ENCODE measurements around the gene KAT8.

Gene KAT8

DNA sequence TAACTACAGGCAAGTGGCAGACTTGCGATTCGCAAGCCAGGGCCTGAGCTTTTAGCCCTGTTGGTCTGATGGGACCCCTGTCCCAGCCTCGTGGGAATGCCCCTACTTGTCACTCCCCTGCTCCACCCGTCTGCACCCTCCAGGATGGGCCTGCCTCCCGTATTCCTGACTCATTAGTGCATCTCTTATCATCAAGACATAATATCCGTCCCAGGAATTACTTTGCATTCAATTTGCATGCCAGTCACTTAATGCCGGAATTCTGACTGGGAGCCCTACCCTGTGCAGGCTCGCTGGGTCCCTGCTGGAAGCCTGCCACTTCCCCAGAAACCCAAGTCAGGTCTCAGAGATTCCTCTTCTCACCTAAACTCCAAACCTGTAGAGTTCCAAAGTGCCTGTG is 32.1 kb upstream of the KAT8 start:
- Histone ChIP-seq H3K4me3 (ENCODE audit: low read depth in 1 of 2, low read length in 1 of 2) (no peak overlapping the region), H3K36me3 (peaks cover 84% of the 10 kb centered on the region), H3K27me3 (no peaks in the 10 kb centered on the region), H3K27ac (peak overlapping the region; percentile 13), H3K4me1 (ENCODE audit: control insufficient read depth in 1 of 2, insufficient read depth in 1 of 2, low read depth in 1 of 2, low read length in 1 of 2) (peaks cover 0 to 3% of the 10 kb centered on the region in 2 experiments), H3K9me3 (no peaks in the 10 kb centered on the region)
- TF ChIP-seq, protein P1, sequence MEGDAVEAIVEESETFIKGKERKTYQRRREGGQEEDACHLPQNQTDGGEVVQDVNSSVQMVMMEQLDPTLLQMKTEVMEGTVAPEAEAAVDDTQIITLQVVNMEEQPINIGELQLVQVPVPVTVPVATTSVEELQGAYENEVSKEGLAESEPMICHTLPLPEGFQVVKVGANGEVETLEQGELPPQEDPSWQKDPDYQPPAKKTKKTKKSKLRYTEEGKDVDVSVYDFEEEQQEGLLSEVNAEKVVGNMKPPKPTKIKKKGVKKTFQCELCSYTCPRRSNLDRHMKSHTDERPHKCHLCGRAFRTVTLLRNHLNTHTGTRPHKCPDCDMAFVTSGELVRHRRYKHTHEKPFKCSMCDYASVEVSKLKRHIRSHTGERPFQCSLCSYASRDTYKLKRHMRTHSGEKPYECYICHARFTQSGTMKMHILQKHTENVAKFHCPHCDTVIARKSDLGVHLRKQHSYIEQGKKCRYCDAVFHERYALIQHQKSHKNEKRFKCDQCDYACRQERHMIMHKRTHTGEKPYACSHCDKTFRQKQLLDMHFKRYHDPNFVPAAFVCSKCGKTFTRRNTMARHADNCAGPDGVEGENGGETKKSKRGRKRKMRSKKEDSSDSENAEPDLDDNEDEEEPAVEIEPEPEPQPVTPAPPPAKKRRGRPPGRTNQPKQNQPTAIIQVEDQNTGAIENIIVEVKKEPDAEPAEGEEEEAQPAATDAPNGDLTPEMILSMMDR (IDR thresholded peaks at IDR 0.05) = no peak

DNA sequence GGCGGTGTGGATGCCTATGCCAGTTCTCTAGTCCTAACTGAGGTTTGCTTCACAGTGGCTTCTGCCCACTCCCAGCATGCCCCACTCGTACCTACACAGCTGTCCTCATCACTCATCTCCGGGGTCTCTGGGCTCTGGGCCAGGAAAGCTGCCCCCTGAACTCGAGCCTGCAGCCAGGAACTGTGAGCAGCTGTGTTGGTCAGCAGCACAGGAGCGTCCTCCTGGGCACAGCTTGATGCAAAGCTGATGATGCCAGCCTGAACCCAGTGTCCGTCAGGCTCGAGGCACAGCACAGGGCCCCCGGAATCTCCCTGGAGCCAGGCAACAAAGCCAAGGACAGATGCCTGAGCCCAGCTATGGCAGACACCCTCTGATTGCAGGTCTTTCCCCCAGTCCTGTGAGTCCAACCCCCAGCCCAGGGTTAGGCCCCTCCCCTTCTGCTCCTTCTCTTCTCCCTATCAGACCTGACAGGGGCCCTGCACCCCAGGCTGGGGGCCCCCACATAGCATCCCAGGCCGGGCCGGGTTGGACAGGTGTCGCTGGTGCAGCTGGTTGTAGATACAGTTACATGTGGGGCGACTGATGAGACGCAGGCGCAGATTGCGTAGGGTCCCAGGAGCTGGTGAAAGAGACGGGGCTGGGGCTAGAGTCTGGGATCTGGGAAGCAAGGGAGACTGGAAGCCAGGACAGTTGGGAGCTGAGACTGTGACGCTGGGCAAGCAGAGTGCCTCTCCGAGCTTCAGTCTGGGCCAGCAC is 31.4 kb upstream of the KAT8 start:
- Histone ChIP-seq H3K4me3 (ENCODE audit: low read depth in 1 of 2, low read length in 1 of 2) (no peak overlapping the region), H3K27ac (no peak overlapping the region), H3K36me3 (peaks cover 81% of the 10 kb centered on the region), H3K4me1 (ENCODE audit: control insufficient read depth in 1 of 2, insufficient read depth in 1 of 2, low read depth in 1 of 2, low read length in 1 of 2) (peaks cover 0 to 3% of the 10 kb centered on the region in 2 experiments), H3K9me3 (no peaks in the 10 kb centered on the region), H3K27me3 (no peaks in the 10 kb centered on the region)
- TF ChIP-seq, protein P1 (IDR thresholded peaks at IDR 0.05) = no peak

DNA sequence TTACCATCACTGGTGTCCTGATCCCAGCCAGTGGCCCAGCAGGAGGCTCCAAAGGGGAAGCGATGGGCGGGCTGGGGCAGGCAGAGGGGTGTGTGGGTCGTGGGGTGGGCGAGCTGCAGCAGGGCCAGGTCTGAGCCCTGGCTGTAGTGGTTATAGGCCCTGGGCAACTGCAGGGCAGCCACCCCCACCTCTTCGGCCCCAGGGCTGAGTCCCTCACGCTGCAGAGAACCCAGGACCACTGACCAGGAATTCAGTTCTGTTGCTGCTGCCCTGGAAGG is 30.9 kb upstream of the KAT8 start:
- no peak overlapping the region for H3K27ac ChIP-seq
- no peaks in the 10 kb centered on the region for H3K9me3 ChIP-seq
- peaks cover 0 to 3% of the 10 kb centered on the region in 2 experiments for H3K4me1 ChIP-seq (ENCODE audit: control insufficient read depth in 1 of 2, insufficient read depth in 1 of 2, low read depth in 1 of 2, low read length in 1 of 2)
- H3K4me3 ChIP-seq (ENCODE audit: low read depth in 1 of 2, low read length in 1 of 2) = no peak overlapping the region
- peaks cover 76% of the 10 kb centered on the region for H3K36me3 ChIP-seq
- H3K27me3 ChIP-seq = no peaks in the 10 kb centered on the region
- TF ChIP-seq, protein P1 (IDR thresholded peaks at IDR 0.05) = no peak

DNA sequence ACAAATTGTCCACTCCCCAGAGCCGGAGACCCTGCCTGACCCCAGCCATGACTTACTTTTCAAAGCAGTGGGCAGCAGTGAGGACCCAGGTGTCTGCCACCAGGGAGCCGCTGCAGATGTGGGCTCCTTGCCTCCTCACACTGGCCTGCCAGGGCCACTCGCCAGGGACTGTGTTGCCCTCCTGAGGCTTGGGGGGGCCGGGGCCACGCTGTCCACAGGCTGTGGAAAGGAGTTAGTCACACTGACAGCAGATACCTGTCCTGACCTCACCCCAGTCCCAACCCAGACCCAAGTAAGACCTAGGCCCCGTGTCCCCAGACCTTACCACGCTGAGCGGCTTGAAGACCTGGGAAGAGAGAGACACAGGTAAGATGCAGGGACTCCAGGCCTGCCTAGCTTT is 30.0 kb upstream of the KAT8 start:
- no peaks in the 10 kb centered on the region for H3K27me3 ChIP-seq
- no peak overlapping the region for H3K4me3 ChIP-seq (ENCODE audit: low read depth in 1 of 2, low read length in 1 of 2)
- H3K27ac ChIP-seq = no peak overlapping the region
- TF ChIP-seq, protein P1 (IDR thresholded peaks at IDR 0.05) = no peak
- H3K9me3 ChIP-seq = no peaks in the 10 kb centered on the region
- peaks cover 66% of the 10 kb centered on the region for H3K36me3 ChIP-seq
- peaks cover 0 to 3% of the 10 kb centered on the region in 2 experiments for H3K4me1 ChIP-seq (ENCODE audit: control insufficient read depth in 1 of 2, insufficient read depth in 1 of 2, low read depth in 1 of 2, low read length in 1 of 2)

DNA sequence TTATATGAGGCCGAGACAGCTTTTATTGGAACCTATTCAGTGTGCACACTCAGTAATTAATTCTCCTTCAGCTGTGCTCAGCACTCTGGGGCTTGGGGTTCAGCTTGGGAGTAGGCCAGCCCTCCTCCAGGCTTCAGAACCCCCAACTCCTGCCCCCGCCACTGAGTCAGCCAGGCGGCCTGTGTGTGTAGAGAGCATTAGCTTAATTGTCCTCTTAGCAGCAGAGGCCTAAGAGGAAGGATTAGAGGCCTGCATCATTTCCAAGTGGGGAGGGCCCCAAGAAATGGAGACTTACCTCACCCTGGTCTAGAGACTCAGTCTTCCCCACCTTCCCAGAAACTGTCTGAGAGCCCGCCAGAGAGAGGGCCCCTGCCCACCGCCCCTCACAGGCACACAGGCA is 29.5 kb upstream of the KAT8 start:
- TF ChIP-seq, protein P1 (IDR thresholded peaks at IDR 0.05) = no peak
- Histone ChIP-seq H3K27ac (no peak overlapping the region), H3K27me3 (no peaks in the 10 kb centered on the region), H3K4me3 (ENCODE audit: low read depth in 1 of 2, low read length in 1 of 2) (no peak overlapping the region), H3K9me3 (no peaks in the 10 kb centered on the region), H3K4me1 (ENCODE audit: control insufficient read depth in 1 of 2, insufficient read depth in 1 of 2, low read depth in 1 of 2, low read length in 1 of 2) (peaks cover under 1 to 3% of the 10 kb centered on the region in 2 experiments), H3K36me3 (peaks cover 61% of the 10 kb centered on the region)
